ENCODE measurements around the gene IL1R2.
"Not testable (repeated sequence)": the region's sequence is repeated elsewhere in the genome, so short reads cannot be mapped to it uniquely, and the experiment has no call there.

The IL1R2 gene

DNA sequence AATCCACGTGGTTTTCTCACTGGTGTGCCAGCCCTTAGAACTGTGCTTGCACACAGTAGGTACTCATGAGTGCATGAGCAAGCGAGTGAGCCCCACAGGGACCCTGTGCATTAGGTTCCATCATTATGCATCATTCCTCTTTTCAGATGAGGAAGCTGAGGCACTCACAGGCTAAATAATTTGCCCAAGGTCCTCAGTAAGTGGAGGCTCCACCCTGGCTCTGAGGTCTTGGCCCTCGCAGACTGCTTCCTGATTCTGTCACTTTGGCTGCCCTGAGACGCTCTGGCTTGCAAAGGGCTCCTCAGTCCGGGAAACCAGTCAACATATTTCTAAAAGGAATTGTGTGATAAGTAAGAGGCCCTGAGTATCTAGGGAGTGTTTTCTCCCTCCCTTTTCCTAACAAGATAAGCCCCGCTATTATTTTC is 71.7 kb downstream of the IL1R2 start:
- DNase-seq = no peak

DNA sequence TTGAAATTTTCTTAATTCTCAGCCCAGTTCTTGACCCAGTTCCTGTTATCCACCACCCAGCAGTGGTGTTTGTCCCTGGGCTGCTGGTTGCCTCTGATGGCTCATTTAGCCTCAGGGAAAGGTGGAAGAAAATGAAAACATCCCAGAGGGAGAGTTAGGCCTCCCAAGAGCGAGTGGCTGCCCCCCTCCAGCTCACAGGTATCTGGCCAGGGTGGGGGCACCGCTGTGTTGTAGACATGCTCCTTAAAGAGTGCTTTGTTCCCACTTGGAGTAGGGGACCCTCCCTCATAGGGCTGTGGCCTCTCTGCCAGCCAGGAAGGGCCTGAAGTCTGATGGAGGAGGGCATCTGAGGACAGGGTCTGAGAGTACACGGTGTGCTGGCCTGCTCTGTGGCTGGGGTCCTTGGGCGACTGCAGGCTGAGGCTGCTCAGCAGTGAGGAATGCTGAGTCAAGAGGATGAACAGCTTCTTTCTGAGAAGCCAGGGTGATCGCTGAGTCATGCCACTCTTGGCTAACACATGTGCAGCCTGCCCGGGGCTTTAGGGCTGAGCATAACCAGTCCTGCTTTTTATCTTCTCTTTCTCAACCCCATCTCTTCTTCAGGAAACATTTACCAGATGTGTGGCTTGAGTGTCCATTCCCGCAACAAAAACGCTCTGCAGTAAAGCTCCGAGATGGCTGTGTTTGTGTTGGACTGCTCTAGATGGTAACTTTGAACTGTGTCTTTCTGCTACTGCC is 72.3 kb downstream of the IL1R2 start:
- no peak for DNase-seq

DNA sequence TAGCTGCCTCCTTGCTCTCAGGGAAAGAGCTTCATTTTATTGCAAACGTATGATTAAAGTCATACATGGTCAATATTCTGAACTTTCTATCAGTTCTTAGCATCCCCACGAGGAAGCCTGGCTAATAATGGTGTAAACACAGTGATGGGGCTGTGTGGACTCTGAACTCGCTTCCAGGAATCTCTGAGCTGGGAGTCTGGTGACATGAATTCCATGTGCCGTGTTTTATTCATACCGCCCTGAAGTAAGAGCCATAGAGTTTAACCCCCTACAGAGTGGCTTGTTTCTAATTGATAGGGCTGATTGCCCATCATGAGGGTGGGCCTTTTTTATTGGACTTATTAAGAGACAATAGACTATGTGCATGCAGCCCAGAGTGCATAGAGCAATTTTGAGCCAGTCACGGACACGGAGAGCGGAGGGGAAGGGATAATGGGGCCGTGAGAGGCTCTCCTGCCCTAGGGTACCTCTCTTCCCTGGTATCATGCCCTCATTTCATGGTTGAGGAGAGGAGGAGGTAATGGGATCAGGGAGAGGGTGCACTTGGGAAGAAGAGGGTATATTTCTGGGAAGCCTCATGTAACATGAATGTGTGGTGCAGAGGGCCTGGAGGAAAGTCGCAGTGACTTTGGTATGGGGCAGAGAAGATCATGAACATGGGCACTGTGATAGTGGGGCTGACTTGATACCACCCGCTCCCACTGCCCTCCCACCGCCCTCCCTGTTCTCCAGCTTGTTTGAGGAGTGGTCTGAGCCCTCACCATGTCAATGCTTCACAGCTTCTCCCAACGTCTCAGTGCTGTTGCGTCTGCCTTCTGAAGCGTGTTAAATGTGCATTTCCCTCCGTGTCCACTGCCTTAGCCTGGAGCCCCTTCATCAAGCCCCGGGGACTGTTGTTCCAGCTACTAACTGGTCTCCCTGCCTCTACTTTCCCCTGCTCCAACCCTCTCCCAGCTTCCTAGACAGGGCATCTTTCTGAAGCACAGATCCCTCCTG is 73.2 kb downstream of the IL1R2 start:
- no peak for DNase-seq

DNA sequence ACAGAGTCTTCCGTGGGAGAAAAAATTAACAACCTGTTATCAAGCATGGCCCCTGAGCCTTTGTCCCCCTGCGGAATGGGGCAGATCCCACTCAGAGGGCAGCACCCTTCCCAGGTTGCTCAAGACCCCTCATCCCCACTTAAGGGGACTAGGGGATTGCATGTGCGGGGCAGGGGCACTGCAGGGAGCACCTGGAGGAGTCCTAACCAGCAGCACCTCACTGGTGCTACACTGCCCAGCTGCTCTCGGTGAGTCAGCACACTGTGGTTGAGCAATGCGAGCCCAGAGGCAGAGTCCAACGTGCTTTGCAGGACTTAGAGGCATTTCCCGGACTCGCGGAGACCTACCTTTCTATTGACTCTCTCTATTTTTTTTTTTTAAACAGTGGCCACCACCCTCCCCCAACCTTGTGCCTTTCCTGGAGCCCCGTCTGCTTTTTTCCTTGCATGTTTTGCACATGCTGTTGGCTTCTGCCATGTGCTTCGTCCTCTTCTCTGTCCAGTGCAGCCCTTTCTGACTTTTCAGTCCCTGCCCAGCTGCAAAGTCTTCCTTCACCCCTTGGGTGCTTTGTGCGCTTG is 74.0 kb downstream of the IL1R2 start:
- no peak for DNase-seq

DNA sequence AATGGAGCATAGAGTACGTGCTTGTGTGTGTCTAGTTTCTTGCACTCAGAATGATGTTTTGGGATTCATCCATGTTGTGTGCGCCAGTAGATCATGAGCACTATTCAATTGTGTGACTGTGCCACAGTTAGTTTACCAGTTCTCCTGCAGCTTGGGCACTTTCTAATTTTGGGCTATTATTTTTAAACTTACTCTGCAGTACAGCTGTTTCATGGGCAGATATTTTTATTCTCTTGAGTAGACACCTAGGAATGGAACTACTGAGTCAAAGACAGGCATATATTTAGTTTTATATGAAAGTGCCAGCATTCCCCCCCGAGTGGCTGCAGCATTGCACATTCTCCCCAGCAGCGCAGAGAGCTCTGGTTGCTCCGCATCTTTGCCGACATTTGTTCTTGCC is 74.8 kb downstream of the IL1R2 start:
- DNase-seq = no peak

DNA sequence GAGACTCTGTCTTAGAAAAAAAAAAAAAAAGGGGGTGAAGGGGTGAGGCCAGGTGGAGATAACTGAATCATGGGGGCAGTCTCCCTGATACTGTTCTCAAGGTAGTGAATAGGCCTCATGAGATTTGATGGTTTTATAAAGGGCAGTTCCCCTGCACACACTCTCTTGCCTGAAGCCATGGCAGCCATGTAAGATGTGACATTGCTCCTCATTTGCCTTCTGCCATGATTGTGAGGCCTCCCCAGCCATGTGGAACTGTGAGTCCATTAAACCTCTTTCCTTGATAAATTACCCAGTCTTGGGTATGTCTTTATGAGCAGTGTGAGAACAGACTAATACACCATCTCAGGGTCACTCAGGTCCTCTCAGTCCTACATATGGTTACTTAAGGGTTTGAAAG is 76.4 kb downstream of the IL1R2 start:
- DNase-seq = not testable (repeated sequence)

DNA sequence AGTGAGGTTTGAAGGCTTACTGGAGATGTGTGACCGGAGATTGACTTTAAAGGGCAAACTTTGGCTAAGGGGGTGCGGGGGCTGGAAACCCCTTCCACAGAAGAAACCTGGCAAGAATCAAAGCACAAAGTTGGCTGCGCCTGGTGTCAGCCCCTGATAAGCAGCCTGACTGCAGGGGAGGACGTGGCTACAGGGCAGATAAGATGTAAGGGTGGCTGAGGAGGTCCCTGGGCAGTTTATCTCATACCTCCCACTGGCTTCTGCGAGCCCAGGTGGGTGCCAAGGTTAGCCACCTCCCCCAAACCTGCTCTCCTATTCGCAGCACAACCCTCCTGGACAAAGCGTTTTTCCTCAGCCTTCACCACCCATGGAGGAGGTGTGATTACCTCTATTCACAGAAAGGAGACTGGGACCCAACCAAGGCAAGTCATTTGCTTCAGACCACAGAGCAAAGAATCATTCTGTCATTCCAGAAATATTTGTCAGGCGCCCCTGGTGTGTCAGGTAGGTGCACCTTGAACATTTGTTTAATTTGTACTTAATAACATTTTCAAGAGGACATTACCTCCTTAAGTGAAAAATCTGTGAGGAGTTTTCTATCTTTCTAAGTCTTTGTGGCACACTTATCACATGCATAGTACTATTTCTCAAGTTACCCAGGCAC is 77.7 kb downstream of the IL1R2 start:
- no peak for DNase-seq

DNA sequence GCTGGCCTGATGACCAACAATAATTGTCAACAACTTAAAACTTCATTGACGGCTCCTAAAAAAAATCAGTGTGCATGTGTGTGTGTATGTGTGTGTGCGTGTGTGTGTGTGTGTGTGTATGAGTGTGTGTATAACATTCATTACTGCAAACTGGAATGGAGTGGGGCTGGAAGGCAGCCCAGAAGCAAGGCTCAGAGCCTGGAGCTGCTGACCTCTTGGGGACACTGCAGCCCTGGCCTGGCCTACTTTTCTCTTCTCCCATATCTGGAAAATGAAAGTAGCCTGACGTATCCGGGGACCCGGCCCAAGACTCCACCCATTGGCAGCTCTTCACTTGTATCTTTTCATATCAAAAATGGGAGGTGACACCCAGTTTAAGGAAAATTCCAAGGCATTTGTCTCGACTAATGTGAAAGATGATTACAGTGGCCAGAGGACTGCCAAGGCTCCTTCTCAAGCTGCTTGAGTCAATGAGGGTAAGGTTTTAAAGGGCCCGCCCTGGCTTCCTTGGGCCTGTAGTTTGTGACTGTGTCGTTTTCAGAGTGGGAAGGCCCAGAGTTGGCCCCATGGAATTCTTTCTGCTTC is 78.4 kb downstream of the IL1R2 start:
- DNase-seq = no peak

DNA sequence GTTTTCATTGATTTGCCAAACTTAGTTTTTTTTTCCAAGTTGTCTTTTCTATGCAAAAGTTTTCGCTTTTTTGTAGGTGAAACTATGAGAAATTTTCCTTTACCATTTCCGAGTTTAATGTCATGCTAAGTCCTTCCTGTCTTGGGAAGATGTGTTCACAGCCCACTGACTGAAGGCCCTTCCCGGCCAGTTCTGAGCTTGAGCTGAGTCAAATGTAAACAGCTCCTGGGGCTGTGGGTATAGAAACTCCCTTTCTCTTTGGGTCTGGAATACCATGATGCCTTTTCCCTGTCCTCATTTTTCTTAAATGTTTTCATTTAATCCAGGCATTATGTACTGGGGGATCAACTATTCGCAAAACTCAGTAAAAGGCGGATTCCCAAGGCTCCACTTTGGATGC is 81.0 kb downstream of the IL1R2 start:
- no peak for DNase-seq

DNA sequence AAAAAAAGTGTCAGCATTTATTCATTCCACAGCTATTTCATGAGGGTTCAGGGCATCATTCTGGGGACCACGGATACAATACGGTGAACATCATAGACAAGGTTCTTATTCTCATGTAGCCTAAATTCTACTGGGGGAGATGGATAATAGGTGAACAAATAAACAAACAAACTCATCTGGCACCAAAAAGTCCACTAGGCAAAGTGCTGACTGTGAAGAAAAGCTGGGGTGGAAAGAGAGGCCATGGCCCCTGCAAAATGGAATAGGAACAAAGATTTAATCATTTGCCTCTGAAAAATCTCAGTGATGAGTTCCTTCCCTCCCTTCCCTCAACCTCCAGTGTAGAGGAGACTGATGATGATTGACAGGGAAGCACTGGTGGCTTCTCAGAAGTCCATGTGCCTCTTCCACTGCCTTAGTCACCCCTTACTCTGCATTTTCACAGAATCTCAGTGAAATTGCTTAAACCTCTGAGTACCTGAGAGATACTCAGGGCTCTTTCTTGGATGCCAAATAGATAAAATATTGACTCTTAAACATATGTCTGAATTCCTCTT is 81.5 kb downstream of the IL1R2 start:
- no peak for DNase-seq

DNA sequence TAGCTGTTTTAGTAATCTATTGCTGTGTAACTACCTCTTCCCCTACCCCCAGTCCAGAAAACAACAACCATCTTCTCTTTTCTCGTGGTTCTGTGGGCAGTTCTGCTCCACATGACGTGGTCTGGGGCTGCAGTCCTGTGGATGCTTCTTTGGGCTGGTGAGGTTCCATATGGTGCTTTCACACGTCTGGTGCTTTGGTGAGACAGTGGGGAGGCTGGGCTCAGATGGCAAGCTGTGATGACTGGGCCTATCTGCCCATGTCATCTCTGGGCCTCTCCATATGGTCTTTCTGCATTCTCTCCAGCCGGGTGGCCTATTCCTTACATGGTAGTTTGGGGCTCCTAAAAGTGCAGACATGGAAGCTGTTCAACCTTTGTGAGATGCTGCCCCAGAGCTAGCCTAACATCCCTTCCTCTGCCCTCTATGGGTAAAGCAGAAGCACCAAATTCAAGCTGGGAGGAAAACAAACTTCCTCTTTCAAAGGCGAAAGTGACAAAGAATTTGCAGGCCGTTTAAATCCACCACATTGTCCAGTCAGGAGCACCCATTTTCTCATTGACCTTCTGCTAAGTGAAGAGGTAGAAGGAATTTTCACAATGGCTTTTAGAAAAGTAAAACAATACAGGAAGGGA is 82.5 kb downstream of the IL1R2 start:
- no peak for DNase-seq

DNA sequence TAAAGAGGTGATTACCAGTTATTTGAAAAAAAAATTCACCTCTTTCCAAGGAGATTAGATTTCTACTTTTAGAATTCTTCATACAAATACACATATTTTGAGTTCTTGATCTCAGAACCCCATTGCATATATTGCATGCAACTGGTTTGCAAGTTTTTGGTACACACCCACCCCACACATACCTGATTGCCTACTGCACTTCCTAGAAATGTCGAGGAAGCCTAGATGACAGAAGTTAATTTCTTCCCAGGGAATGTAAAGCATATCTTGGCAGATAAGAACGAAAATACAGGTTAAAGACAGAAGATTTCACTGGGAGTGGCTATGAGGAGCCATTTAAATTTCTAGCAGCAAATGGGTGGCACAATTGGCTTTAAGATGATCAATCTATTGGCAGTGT is 83.7 kb downstream of the IL1R2 start:
- DNase-seq = no peak

DNA sequence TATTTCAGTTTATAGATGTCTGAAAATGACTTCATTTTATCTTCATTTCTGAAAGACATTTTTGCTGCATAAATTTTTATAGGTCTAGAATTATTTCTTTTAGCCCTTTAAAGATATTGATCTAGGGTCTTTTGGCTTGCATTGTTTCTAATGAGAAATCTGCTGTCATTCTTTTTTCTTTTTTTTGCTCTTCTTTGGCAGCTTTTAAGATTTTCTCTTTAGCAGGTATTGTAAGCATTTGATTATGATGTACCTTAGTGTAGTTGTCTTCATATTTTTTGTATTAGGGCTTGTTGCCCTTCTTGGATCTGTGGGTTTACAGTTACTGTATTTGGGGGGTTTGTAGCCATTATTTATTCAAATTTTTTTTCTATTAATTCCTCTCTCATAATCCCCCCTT is 84.8 kb downstream of the IL1R2 start:
- DNase-seq = no peak
